ENCODE data around the gene ATP6V1G3. TPM values are rescaled to one million over a fixed set of nuclear protein-coding genes. Genes with fewer than 3 reads are reported as not detected.

The ATP6V1G3 gene
- total RNA-seq, 1 experiment from 2014 or later = not detected

DNA sequence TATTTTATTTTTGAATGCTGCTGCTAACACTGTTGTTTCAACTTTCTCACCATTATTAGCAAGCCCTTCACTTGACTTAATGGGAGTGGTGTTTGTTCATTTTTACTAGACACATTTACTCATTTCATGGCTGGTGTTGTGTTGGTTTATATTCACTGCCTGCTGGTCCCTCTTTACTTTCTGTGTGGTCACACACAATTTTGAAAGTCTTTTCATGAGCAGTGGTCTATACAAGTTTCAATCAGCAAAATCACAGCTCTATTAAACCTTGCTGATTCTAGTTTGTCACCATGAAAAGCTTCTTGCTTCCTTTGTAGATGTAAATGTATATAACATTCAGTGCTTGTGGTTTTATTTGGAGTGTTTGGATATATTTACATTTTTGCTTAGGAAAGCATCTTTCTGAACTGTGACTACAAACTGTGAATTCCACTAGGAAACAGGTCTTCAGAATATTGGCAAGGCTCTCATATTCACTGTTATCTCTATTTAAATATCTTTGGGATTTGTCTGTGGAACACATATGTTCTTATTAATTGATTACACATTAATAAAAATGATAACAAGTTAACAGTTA lies 22.8 kb downstream of the ATP6V1G3 start:
- DNase-seq (ENCODE audit: low read depth) = no peak
- in situ Hi-C loops (cut with HindIII; ENCODE audit: low pct_unique_long_range_greater_than_20kb, low sequenced_read_pairs) = no loop called here

DNA sequence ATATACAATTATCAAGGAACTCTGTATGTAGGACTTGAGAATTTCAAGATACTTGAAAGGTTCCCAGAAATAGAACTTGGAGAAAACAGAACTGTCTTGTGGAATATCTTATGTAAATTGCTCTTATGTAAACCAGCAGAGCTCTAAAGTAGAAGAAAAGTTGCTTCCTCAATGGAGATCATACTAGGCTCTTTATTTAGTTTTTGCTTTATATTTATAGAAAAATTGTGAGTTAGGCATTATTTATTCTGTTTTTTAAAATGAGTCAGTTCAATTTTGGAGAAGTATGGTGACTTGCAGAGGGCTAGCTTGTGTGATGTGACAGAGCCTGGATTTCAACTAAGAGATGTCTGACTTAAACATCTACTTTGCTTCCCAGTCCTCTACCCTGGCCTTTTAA lies 40.4 kb downstream of the ATP6V1G3 start:
- DNase-seq (ENCODE audit: low read depth) = no peak
- in situ Hi-C loops (cut with HindIII; ENCODE audit: low pct_unique_long_range_greater_than_20kb, low sequenced_read_pairs) = no loop called here

DNA sequence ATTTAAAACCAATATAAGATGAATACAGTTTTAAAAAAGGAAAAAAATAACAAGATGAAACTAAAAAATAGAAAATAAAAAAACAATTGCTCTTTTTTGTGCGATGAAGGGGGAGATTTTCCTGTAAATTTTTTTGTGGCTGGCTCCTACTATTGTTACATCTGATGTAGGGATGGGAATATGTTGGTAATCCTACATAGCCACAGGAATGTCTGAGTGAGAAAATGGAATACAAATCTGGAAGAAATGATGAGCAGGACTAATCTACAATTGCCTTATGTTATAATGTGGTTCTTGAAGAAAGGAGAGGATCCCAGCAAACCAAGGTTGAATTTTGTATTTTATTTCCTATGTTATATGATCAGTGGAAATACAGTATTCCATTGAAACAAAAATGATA lies 40.9 kb downstream of the ATP6V1G3 start:
- no peak for DNase-seq (ENCODE audit: low read depth)
- in situ Hi-C loops (cut with HindIII; ENCODE audit: low pct_unique_long_range_greater_than_20kb, low sequenced_read_pairs) = no loop called here

DNA sequence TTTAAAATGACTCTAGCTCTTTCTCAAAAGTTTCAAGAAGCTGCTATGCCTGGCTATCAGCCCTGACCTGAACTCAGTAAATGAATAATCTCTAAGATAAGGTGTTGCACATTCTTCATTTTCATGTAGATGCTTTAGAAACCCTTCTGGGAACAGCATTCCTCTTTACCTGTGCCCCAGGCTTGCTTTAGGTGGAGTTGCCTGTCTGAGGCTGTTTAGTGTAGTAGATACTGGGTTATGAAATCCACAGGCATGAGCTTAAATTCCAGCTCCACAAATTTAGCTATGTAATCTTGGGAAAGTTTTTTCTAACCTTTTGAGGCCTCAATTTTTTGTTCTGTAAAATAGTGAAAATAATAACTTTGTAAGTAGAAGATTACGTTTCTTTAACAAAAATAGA lies 41.6 kb downstream of the ATP6V1G3 start:
- in situ Hi-C loops (cut with HindIII; ENCODE audit: low pct_unique_long_range_greater_than_20kb, low sequenced_read_pairs) = no loop called here
- DNase-seq (ENCODE audit: low read depth) = no peak

DNA sequence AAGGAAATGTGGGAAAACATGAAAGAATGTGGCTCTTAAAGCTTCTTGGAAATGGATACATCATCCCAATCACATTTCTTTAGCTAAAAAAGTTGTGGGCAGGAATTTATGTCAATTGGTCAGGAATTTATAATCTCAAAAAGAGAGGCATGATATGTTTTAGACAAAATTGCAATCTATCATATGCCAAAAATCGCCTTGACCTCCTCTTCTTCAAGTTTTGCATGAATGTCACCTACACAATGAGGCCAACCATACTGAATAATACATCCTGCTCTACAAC lies 42.4 kb downstream of the ATP6V1G3 start:
- no peak for DNase-seq (ENCODE audit: low read depth)
- in situ Hi-C loops (cut with HindIII; ENCODE audit: low pct_unique_long_range_greater_than_20kb, low sequenced_read_pairs) = no loop called here

DNA sequence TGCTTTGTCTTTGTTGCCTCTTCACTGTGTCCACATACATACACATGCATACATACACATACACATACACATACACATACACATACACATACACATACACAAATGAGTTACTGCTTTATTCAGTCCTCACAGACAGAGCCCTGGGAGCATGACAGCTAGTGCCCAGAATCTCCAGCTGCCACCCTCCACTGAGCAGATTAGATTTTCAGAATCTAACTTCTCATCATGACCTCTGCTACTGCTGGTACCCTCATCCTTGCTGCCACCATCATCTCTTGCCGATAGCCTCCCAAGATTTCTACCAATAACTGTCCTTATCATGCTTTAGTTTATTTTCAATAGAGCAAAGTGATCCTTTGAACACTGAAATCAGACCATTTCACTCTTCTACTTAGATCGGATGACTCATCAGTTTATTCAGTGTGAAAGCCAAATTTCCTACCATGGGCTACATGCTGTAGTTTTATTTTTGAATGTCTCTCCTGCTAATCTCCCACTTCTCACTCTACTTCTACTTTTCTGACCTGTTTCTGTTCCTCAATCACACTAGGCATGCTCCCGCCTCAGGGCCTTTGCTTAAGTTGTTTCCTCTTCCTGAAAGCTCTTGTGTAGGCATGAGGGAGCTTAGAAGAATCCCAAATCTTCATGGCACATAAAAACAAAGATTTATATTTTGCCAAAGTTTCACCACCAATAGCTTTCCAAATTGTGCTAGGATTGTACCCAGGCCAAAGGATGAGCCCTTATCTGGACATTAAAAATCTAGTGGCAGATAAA lies 43.0 kb downstream of the ATP6V1G3 start:
- in situ Hi-C loops (cut with HindIII; ENCODE audit: low pct_unique_long_range_greater_than_20kb, low sequenced_read_pairs) = no loop called here
- DNase-seq (ENCODE audit: low read depth) = peak; percentile 63

DNA sequence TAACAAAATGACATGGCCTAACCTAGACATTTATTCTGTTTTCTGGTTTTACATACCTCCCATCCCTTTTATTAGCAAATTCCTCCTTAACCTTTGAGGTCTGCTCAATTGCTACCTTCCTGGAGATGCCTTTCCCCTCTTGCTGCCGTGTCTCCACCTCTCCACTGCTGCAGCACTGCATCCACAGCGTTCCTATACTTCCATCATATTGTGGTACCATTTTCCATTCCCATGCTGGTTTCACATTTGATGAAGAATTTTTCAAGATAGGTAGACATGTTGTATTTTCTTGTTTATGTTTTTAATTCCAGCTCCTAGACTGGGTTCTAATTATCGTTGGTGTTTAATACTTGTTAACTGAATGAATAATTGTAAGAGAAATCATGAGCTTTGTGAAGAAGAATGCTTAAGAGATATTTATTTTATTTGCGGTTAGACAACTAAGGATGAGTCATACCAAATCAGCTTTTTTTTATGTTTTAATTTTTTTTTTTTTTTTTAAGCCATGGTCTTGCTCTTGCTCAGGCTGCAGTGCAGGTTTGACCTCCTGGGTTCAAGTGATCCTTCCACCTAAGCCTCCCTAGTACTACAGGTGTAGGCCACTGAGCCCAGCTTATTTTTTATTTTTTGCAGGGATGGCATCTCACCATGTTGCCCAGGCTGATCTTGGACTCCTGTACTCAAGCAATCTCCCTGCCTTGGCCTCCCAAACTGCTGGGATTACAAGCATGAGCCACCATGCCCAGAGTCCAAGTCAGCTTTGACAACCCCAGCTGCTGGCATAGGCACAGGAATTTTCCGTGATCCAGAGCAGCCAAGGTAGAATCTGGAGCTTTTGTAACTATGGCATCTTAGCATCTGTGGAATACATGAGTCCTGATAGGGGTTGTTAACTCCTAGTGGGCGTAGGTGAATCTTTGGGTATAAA lies 44.0 kb downstream of the ATP6V1G3 start:
- DNase-seq (ENCODE audit: low read depth) = peak; percentile 78
- in situ Hi-C loops (cut with HindIII; ENCODE audit: low pct_unique_long_range_greater_than_20kb, low sequenced_read_pairs) = no loop called here

DNA sequence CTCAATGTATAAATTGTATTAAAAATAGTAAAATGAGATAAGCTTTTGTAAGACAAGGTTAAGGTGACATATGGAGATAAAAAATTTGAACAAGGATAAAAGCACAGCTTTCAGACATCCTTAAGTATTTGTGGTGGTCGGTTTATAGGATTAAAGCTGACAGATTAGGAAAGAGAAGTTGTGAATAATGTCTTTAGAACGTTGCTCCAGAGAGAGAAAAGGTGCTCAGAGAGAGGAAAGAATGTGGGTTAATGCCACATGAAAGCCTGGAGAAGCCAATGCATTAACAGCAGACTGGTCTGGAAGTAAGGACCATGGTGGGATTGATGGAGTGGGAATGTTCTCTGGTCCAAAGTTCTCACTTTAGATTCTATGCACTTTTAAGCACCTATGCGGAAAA lies 44.8 kb downstream of the ATP6V1G3 start:
- DNase-seq (ENCODE audit: low read depth) = no peak
- in situ Hi-C loops (cut with HindIII; ENCODE audit: low pct_unique_long_range_greater_than_20kb, low sequenced_read_pairs) = no loop called here

DNA sequence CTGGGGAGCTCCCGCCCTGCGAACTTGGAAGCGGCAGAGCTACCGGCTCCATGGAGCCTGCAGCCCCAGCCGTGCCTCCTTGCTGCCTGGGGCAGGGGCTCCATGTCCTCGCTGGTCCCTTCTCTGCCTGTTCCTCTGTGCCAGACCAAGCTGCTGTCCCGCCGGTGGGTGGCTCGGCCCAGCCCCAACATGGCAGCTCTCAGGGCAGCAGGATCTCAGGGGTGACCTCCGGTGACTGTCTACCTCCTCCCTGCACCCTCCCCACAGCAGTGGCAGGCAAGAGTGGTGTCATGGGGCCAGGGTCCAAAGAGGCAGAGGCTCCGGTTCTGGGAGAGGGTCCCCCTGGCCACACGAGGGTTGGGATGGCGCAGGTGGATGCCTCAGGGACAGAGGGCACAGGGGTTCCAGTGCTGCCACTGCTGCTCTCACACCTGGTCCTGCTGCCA lies 45.8 kb downstream of the ATP6V1G3 start:
- in situ Hi-C loops (cut with HindIII; ENCODE audit: low pct_unique_long_range_greater_than_20kb, low sequenced_read_pairs) = no loop called here
- DNase-seq (ENCODE audit: low read depth) = no peak

DNA sequence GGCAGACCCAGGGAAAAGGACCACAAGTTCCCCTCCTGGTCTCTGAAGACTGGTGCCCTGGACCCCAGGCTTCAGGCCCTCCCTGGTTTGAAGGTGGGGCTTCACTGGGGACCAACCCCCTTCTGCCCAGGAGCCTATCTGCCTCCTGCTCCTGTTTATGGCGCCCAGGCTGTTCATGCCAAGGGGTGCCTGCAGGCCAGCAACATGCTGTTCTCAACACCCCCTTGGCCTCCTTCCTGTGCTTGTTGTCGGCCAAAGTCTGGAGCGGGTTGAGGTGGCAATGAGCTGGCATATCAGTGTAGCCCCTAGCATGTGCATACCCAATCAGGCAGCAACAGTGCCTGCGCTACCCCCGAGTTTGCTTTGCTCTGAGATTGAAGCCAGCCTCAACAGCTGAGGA lies 46.3 kb downstream of the ATP6V1G3 start:
- in situ Hi-C loops (cut with HindIII; ENCODE audit: low pct_unique_long_range_greater_than_20kb, low sequenced_read_pairs) = no loop called here
- DNase-seq (ENCODE audit: low read depth) = no peak

DNA sequence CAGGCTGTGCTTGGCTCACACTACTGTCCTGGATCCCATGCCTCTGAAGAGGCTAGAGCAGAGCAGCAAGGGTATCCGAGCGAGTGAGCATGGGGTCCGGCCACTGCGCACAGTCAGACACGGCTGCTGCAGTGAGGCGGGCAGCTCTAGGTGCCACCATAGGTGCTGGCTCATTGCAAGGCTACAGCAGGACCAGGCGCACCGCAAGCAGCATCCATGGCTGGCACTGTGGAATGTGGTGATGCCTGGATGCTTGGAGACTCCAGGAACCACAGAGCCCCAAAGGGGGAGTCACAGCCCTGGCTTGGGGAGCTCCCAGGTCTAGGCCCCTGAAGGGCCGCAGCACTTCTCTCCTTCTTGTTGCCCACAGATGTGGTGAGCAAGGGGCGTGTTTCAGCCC lies 47.2 kb downstream of the ATP6V1G3 start:
- no peak for DNase-seq (ENCODE audit: low read depth)

DNA sequence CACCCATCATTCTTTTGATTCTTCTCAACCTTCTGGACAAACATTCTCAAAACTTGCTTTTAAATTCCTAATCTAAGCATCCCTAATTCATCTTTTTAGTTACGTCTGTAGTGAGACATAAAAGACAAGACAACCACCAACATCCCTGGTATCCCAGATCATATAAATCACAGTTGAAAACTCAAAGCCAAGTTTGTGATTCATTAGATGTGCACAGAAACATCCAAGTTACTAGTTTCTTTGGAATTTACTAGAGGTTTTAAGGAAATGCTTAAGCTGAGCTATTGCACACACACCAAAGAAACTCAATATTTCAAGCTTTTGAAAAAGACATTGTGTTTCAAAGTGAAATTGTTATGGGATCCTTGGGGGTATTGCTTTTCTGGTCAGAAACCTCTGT lies 47.6 kb downstream of the ATP6V1G3 start:
- DNase-seq (ENCODE audit: low read depth) = no peak
- in situ Hi-C loops (cut with HindIII; ENCODE audit: low pct_unique_long_range_greater_than_20kb, low sequenced_read_pairs) = no loop called here

More for the DNA sequence above, 47.2 kb downstream of the ATP6V1G3 start:
- in situ Hi-C loops (cut with HindIII; ENCODE audit: low pct_unique_long_range_greater_than_20kb, low sequenced_read_pairs) = no loop called here

DNA sequence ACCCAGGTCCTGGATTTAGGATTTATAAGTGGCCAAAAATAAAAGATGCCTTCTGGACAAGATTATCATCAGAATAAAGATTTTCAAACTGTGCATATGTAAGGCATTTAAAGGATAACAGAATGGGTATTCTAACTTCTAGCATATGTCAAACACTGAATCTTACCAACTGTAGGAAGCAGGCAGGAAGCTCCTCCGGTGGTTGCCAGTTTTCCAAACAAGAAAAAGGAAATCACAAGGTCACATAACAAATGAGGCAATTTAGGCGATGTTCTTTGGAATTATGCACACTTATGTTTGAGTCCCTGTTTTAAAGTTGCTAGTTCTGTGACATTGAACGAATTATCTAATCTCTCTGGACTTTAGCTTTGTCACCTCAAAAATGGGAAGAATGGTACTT lies 48.9 kb downstream of the ATP6V1G3 start:
- no peak for DNase-seq (ENCODE audit: low read depth)
- in situ Hi-C loops (cut with HindIII; ENCODE audit: low pct_unique_long_range_greater_than_20kb, low sequenced_read_pairs) = no loop called here

DNA sequence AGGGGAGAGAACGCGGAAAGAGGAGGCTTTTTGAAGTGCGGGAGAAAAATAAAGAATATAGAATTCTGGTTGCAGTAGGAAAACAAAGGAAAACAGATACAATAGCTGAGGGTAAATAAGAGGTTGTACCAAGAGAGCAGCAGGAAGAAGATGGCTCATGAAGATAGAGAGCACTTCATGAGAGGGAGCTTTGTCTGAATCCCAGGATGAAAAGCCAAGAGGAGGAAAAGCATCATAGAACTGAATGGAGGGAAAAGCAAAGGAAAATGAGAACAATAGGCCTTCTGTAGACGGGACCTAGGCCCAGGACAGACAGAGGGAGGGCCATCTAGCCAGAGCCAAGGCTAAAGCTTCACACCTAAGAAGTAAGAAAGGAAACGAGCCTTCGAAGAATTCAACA lies 49.5 kb downstream of the ATP6V1G3 start:
- in situ Hi-C loops (cut with HindIII; ENCODE audit: low pct_unique_long_range_greater_than_20kb, low sequenced_read_pairs) = no loop called here
- DNase-seq (ENCODE audit: low read depth) = no peak

DNA sequence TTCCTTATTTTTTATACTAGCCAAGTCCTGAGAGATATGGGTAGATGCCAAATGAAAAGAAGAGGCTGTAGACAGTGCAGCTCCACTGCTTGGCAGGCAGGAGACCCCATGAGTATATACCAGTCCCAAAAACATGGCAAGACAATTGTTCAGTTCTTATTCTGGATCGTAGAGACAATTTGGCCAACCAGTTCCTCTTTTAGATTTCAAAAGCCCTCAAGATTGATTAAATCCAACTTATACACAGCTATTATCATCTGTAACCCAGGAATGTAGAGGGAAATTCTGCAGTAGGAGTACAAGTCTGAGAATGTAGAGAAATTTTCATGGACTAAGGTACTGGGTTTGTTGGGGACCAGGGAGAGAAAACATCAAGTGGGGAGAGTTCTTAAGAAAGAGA lies 50.3 kb downstream of the ATP6V1G3 start:
- no peak for DNase-seq (ENCODE audit: low read depth)
- in situ Hi-C loops (cut with HindIII; ENCODE audit: low pct_unique_long_range_greater_than_20kb, low sequenced_read_pairs) = no loop called here

DNA sequence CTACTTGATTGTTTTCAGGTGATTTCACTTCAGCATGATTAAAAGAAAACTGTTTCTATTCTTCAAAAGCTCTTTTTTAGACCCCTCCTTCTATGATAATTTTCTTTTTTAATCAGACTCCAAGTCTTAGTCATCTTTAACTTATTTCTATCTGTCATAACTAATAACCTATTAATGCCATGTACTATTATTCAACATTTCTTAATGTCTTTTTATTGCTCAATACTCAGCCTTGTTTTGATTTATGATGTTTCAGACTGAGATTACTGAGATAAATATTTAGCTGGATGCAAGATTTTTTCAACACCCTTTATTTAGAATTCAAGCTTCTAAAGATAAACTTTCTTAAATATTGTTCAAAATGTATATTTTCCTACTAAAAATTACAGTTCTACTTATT lies 53.6 kb downstream of the ATP6V1G3 start:
- in situ Hi-C loops (cut with HindIII; ENCODE audit: low pct_unique_long_range_greater_than_20kb, low sequenced_read_pairs) = no loop called here
- DNase-seq (ENCODE audit: low read depth) = no peak

DNA sequence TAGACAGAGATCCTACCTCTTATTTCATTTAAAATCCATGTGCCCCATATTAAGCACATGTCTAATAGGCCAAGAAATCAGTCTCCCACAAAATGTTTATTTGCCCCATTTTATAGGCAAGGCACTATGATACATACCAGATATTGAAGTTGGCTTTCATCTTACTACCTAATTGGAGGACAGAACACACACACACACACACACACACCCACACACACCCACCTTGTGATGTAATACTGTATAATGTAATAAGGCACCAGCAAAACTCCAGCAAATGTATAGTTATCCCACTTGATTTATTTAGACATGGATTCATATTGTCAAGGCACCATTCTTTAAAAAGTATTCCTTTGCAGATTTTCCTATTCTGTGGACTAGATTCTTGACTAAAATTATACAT lies 56.8 kb downstream of the ATP6V1G3 start:
- no peak for DNase-seq (ENCODE audit: low read depth)
- in situ Hi-C loops (cut with HindIII; ENCODE audit: low pct_unique_long_range_greater_than_20kb, low sequenced_read_pairs) = no loop called here

DNA sequence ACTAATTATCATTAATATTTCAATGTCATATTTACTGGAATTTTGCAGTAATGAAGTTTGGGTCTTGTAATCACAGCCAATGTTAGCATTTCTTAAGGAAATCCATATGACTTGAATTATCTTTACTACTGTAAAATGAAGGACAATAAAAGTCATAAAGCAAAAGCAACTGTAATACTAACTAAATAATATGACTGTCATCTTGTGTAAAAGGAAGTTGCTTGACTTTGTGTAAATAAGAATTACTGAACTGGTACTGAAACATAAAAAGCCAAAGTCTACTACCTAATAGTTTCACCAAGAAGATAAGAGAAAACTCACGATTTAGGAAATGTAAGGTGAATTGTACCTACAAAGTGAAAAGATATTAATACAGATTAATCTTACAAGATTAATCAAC lies 57.5 kb downstream of the ATP6V1G3 start:
- in situ Hi-C loops (cut with HindIII; ENCODE audit: low pct_unique_long_range_greater_than_20kb, low sequenced_read_pairs) = no loop called here
- no peak for DNase-seq (ENCODE audit: low read depth)

DNA sequence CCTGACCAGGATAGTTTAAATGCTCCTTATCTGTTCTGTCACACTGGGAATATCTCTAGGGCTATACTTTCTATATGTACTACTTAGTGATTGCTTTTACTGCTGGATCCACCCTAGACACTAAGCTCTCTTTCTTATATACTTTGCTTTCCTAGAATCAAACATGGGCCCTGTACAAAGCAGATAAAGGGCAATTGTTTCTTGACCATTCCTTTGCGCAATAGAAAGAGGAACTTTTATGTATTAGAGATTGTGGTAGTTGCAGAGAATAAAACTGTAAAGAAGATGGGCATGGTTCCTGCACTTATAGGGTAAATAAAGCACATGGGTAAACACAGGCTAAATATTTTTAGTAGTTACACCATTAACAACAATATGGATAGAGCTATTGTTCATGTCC lies 58.8 kb downstream of the ATP6V1G3 start:
- DNase-seq (ENCODE audit: low read depth) = no peak
- in situ Hi-C loops (cut with HindIII; ENCODE audit: low pct_unique_long_range_greater_than_20kb, low sequenced_read_pairs) = no loop called here

All from Caki2 (cell line).